SW 1271 (cell line): ENCODE data around the gene CYP21A2.
"Not testable (repeated sequence)": the region's sequence is repeated elsewhere in the genome, so short reads cannot be mapped to it uniquely, and the experiment has no call there.

Experiments used
- DNase-seq, 2 experiments: peaks; one replicate each; lab custom pipeline; 2025; lab: John Stamatoyannopoulos, UW

Gene CYP21A2

DNA sequence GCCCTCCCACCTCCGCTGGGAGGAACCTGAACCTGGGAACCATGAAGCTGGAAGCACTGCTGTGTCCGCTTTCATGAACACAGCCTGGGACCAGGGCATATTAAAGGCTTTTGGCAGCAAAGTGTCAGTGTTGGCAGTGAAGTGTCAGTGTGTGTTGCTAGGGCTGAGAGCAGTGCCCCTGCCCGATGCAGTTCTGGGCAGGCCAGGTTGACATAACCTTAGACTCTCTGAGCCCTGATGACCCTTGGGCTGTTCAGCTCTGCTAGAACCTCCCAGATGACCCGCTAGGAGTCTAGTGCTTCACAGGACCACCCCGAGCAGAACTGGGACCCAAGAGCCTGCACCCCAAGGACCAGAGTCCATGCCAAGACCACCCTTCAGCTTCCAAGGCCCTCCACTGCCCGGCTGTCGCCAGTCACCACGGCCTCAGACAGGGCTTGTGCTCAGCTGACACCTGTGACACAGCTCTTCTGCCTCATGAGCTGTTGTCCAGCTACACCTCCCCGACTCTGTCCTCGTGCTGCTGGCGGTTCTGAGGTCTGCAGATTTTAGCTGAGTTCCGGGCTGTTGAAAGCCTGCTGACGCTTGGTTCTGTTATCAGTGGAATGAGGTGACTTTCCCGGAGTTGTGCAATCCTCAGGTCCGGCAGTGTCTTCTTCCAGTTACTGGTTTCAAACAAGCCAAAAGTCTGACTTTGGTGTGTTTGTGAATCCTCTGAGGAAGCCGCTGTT, 2.8 kb upstream of the CYP21A2 start:
- not testable (repeated sequence) for DNase-seq

DNA sequence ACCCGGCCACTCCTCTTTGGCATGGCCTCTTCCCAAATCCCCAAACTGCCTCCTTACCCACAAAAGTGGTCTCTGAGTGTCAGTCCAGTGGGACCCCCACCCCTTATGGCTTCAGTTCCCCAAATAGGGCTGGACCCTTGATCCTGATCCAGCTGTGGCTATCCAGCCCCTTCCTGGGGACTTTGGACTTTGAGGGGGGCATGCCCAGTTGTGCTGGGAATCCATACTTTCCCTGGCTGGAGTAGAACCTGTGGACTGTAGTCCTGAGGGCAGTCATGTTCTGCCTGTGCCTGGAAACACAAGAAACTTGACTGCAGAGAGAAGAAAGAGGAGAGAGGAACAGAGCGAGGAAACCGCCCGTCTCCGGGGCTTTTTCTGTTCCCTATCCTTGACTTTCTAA, 1.1 kb upstream of the CYP21A2 start:
- not testable (repeated sequence) for DNase-seq

DNA sequence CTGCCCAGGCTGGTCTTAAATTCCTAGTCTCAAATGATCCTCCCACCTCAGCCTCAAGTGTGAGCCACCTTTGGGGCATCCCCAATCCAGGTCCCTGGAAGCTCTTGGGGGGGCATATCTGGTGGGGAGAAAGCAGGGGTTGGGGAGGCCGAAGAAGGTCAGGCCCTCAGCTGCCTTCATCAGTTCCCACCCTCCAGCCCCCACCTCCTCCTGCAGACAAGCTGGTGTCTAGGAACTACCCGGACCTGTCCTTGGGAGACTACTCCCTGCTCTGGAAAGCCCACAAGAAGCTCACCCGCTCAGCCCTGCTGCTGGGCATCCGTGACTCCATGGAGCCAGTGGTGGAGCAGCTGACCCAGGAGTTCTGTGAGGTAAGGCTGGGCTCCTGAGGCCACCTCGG, 663 bp downstream of the CYP21A2 start:
- DNase-seq: not testable (repeated sequence)

DNA sequence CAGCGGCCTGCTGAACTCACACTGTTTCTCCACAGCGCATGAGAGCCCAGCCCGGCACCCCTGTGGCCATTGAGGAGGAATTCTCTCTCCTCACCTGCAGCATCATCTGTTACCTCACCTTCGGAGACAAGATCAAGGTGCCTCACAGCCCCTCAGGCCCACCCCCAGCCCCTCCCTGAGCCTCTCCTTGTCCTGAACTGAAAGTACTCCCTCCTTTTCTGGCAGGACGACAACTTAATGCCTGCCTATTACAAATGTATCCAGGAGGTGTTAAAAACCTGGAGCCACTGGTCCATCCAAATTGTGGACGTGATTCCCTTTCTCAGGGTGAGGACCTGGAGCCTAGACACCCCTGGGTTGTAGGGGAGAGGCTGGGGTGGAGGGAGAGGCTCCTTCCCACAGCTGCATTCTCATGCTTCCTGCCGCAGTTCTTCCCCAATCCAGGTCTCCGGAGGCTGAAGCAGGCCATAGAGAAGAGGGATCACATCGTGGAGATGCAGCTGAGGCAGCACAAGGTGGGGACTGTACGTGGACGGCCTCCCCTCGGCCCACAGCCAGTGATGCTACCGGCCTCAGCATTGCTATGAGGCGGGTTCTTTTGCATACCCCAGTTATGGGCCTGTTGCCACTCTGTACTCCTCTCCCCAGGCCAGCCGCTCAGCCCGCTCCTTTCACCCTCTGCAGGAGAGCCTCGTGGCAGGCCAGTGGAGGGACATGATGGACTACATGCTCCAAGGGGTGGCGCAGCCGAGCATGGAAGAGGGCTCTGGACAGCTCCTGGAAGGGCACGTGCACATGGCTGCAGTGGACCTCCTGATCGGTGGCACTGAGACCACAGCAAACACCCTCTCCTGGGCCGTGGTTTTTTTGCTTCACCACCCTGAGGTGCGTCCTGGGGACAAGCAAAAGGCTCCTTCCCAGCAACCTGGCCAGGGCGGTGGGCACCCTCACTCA, 1.4 kb downstream of the CYP21A2 start:
- DNase-seq: not testable (repeated sequence)

DNA sequence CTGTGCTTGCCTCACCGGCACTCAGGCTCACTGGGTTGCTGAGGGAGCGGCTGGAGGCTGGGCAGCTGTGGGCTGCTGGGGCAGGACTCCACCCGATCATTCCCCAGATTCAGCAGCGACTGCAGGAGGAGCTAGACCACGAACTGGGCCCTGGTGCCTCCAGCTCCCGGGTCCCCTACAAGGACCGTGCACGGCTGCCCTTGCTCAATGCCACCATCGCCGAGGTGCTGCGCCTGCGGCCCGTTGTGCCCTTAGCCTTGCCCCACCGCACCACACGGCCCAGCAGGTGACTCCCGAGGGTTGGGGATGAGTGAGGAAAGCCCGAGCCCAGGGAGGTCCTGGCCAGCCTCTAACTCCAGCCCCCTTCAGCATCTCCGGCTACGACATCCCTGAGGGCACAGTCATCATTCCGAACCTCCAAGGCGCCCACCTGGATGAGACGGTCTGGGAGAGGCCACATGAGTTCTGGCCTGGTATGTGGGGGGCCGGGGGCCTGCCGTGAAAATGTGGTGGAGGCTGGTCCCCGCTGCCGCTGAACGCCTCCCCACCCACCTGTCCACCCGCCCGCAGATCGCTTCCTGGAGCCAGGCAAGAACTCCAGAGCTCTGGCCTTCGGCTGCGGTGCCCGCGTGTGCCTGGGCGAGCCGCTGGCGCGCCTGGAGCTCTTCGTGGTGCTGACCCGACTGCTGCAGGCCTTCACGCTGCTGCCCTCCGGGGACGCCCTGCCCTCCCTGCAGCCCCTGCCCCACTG, 2.3 kb downstream of the CYP21A2 start:
- not testable (repeated sequence) for DNase-seq

DNA sequence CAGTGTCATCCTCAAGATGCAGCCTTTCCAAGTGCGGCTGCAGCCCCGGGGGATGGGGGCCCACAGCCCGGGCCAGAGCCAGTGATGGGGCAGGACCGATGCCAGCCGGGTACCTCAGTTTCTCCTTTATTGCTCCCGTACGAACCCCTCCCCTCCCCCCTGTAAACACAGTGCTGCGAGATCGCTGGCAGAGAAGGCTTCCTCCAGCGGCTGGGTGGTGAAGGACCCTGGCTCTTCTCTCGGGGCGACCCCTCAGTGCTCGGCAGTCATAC, 2.8 kb downstream of the CYP21A2 start:
- not testable (repeated sequence) for DNase-seq

DNA sequence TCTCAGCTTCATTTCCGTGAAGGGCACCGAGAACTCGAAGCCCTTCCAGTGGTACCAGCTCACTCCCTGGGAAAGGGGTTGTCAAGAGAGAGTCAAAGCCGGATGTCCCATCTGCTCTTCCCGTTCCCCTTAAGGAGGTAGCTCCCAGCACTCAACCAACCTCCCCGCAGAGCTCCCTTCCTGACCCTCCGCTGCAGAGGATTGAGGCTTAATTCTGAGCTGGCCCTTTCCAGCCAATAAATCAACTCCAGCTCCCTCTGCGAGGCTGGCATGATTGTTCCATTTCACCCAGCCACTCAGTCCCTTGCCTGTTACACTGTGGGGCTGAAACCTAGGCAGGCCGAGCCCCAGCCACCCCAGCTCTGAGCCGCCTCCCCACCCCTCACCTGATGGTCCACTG, 3.2 kb downstream of the CYP21A2 start:
- DNase-seq: not testable (repeated sequence)

DNA sequence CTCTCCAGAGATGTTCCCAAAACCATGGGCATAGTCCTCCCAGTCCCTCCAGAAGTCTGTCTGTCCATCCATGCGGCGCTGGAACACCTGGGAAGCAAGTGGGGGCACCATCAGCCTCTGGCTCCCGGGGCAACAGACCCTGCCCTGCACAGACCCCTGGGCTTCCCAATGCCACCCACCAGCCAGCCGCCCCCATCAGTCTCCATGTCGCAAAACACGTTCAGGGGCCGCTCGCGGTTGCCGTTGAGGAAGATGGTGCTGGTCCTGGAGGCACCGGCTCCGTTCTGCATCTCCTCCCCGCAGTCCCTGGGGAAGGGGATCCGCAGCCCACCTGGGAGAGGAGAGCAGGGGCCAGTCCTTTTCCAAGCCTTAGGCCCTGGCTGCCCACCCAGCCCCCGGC, 4.1 kb downstream of the CYP21A2 start:
- DNase-seq: not testable (repeated sequence)

DNA sequence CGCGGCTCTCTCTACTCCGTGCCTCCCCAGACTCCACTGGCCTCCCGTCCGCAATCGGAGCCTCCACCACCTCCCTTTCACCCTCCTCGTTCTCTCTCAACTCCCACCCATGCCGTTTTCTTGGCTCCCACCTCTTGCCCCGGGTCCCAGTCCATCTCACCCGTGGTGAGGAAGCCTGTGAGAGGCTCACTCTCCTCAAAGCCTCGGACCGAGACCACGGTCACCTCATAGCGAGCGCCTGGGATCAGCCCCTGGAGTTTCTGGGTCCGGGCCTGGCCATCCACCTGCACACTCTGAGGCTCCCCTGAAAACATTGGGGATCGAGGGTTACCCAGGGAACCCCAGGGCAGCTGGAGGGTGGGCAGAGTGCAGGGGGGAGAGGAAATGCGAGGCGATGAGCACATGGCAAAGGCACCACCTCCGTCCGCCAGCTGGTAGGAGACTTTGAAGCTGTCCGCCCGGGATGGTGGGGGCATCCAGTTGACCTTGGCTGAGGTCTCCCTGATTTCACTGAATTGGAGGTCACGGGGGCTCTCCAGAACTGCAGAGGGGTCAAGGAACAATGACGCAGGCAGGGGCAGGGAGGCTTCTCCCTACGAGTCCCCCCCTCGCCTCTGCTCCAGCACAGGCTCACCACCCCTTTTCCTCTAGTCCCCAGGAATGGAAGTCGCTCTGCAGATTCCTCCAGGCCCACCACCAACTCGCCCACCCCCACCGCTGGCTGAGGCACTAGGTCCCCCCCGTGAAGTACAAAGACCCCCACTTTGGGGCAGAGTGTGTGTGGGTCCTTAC, 5.6 kb downstream of the CYP21A2 start:
- not testable (repeated sequence) for DNase-seq

DNA sequence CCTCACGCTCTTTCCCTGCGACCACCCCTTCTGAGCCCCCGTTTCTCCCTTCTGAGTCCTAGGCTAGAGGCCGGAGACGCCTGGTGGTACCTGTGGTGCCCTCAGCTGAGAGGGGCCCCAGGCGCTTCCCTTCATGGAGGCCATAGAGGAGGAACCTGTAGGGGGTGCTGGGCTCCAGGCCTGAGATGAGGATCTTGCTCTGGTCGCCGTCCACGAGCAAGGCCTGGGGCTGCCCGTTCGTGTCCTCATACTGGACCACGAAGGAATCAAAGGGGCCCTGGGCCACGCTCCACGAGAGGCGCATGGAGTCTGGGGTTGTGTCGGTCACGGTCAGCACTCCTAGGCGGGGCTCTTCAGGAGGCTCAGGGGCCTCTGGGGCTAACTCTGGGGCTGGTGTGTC, 6.7 kb downstream of the CYP21A2 start:
- DNase-seq: not testable (repeated sequence)

DNA sequence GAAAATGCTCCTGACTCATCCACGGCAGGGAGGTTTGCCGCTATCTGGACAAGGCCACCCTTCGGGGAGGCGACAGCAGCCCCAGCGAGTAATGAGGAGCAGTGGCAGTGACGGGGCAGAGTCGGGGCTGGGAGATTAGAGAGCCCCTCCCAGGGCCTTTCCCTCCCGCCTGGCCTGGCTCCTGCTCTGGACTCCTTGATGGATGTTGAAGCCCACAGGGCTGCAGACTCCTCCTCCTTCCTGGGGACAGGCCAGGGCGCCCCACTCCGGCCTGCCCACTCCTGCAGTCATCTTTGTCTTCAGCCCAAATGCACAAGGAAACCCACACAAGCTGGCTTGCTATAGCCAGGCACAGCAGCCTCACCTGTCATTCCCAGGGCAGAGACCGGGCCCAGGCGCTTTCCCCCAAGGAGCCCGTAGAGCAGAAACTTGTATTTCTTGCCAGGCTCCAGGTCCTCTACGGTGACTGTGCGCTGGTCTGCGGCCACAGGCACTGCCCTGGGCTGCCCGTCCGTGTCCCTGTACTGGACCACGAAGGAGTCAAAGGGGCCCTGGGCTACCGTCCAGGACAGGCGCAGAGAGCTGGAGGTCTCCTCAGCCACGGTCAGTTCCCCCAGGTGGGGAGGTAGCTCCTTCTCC, 7.7 kb downstream of the CYP21A2 start:
- DNase-seq: no peak

DNA sequence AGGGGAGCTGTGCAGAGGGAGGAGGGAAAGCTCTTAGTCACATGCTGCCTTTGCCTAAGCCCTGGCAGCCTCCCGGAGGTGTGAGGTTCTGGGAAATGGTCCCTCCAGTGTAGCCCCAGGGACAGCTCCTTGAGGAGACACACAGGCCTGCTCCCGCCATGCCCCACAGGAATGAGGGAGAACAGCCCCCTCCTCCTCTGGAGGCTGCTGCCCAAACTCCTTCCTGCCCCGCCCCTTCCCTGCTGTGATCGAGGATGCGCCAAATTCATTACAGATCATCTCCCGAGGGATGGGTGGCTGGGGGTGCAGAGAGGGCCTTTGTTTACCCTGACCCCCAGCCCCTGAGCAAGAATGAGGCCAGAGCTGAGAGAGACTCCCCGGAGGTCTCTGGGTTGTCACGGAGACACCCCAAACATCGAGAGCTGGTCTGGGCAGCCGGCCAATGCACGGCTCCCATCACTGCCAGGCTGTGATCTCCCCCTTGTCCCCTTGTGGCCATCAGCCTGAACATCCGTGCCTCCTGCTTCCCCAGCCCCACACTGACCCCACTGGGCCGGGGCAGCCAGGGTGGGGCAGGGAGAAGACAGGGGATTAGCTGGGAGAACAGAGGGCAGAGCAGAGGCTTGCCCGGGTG, 8.4 kb downstream of the CYP21A2 start:
- DNase-seq: no peak

DNA sequence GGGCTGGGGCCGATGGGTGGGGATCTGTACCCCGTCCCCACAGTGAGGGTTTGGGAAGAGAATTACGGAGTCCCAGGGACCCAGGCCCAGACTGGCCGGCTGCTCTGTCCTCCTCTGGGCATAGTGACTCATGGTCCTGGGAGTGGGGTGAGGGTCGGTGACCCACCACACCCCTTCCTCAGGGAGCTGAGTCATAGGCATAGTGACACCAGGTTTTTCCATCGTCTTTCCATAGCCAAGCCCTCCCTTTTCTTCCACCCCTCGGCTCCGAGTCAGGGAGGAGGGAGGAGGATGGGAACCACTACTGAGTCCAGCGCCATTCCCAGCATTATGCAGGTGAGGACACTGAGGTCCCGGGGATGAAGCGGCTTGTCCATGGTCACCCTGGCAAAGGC, 8.9 kb downstream of the CYP21A2 start:
- no peak for DNase-seq

DNA sequence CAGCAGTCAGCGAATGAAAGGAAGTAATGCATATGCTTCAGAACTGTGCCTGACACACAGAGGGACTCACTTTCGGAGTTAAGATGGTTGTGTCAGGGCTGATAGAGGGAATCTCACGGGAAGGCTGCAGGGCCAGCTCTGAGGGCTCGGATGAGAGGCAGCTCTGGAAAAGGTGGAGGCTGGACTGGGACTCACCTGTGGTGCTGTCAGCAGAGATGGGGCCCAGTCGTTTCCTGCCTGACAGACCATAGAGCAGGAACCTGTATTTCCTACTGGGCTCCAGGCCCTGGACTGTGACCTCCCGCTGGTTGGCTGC, 9.3 kb downstream of the CYP21A2 start:
- no peak for DNase-seq

DNA sequence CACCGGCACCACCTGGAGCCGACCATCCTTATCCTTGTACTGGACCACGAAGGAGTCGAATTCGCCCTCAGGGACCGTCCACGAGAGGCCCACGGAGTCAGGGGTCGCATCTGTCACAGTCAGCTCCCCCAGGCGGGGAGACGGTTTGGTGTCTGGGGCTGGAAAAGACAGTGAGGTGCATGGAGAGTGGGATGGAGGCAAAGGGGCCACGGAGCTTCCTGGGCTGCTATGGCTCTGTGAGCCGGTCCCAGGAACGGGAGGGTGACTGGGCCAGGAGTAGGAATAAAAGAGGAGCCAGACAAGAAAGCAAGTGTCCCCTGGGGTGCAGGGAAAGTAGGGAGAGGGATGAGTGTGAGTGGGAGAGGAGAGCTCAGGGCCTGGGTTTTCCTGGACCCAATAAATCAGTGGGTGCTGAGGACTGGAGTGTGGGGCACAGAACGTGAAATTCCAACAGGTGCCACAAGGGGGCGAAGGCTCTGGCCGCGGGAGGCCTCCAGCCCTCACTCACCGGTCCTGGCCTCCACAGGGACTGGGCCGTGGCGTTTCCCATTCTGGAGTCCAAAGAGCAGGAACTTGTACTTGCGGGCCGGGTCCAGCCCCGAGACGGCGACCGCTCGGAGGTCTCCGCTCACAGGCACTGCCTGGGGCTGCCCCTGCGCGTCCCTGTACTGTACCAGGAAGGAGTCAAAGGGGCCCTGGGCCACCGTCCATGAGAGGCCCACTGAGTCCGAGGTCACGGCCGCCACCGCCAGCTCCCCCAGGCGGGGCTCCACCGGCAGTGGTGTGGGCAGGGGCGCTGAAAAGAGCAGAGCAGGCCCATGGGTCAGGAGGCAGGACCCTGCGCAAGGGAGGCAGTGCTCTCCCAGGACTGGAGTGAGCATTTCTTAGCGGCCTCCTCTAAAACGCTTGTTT, 9.9 kb downstream of the CYP21A2 start:
- peak in 1 of 2 experiments; percentile 35 for DNase-seq

DNA sequence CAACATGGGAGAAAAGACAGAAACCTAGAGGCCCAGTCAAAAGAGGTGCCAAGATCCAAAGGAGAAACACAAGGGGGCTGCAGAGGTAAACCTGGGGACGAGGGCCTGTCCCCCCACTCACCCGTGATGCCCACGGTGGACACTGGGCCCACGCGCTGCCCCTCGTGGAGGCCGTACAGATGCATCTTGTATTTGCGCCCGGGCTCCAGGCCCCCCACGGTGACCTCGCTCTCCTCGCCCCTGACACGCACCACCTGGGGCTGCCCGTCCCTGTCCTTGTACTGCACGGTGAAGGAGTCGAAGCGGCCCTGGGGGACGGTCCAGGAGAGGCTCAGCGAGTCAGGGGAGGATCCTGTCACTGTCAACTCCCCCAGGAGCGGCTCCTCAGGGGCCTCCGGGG, 10.9 kb downstream of the CYP21A2 start:
- DNase-seq: not testable (repeated sequence)

DNA sequence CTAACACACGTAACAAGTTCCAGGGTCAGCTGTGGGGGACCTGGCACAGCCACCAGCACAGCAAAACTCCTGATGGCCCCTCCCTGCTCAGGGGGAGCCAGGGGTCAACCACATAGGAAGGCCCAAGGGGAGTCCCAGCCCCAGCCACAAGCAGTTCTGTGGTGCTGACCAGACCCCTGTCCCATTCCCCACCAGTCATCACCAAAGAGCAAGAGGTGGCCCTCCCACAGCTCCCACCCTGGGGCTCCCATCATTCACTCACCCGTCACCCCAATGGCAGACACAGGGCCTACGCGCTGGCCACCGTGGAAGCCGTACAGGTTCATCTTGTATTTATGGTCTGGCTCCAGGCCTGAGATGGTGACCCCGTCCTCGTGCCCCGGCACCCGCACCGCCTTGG, 11.5 kb downstream of the CYP21A2 start:
- DNase-seq: not testable (repeated sequence)

DNA sequence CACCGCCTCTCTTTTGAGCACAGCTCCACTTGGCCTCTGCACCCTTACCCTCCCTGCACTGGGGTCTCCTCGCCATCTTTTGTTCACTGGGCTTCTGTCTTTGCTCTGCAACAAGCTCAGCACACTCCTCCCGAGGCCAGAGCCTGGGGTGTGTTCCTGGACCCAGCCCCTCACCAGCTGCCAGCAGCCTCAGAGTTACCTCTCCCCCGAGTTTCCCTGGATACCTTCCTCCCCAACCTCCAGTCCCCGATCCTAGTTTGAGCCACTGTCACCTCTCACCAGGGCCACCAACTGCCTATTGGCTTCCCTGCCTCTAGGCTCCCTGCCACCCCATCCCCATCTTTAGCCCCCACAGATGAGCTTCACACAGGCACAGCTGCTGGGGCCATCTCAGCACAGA, 12.3 kb downstream of the CYP21A2 start:
- no peak for DNase-seq

DNA sequence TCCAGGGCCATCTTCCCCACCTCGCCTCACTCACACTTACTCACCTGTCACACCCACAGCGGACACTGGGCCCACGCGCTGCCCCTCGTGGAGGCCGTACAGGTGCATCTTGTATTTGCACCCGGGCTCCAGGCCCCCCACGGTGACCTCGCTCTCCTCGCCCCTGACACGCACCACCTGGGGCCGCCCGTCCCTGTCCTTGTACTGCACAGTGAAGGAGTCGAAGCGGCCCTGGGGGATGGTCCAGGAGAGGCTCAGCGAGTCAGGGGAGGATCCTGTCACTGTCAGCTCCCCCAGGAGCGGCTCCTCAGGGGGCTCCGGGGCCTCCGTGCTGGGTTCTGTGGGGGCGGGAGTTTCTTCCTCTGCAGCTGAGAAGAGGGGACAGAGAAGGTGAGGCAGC, 14.4 kb downstream of the CYP21A2 start:
- not testable (repeated sequence) for DNase-seq

DNA sequence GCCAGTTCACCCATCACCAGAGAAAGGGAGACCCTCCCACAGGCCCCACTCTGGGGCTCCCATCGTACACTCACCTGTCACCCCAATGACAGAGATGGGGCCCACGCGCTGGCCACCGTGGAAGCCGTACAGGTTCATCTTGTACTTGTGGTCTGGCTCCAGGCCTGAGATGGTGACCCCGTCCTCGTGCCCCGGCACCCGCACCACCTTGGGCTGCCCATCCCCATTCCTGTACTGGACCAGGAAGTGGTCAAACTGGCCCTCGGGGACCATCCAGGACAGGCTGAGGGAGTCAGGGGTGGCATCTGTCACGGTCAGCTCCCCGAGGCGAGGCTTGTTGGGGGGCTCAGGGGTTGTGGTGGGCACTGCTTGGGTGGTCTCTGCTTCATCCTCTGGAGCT, 15.1 kb downstream of the CYP21A2 start:
- DNase-seq: not testable (repeated sequence)
